Raji (cell line): ENCODE measurements around the gene DDR2.

Experiments used
- POLR2A ChIP-seq: IDR thresholded peaks from 2 replicates; pipeline ENCODE4 v1.6.1; 2011; ENCODE audit warnings: low read depth, low read length, control low read depth; ENCODE audit not compliant: insufficient read depth

The DDR2 gene

DNA sequence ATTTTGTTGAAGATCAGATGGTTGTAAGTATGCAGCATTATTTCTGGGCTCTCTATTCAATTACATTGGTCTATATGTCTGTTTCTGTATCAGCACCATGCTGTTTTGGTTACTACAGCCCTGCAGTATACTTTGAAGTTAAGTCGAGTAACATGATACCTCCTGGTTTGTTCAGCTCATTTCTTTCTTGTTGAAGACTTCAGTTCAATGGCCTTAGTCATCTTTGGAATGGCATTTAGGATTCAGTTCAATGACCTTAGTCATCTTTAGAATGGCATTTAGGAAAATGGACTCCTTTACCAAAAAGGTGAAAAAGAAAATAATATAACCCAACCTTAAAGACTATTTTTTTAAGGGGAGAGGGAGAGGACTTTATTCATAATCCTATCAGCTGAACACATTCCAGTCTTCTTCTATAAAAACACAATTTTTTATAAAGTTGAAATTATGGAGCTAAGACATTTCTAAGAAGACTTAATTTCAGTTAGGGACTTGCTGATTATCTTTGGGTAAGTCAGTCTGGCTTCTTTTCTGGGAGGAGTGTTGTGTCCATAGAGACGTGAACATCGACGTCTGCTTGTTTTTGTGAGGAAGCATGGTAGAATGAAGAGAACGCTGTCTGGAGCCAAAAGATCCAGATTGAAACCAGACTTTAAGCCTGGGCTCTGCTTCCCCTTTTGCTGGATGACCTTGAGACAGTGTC, 48.3 kb downstream of the DDR2 start:
- no peak for TF ChIP-seq POLR2A

- no peak for TF ChIP-seq POLR2A
These were observed 48.8 kb downstream of the DDR2 start for GRCh38 chr1:162681122-162681436.

DNA sequence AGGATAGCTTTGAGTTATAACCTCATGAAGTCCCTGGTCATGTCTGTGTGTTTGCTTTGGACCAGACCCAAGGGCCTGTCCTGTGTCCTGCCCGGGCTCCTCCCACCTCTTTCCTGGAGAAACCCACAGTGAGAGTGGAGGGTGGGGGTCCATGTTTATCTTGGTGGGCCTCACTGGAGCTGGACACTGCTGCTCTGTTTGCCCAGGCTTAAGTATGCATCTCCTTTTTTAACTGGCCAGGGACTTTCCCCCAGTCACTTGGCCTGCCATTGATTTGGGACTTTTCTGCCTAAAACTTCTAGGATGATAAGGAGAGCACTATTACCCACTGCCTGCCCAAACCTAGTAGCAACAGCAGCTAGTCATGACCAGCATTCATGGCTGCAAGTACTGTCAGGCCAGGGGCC, 49.8 kb downstream of the DDR2 start:
- TF ChIP-seq POLR2A = no peak

- no peak for TF ChIP-seq POLR2A
These were observed 55.6 kb downstream of the DDR2 start for GRCh38 chr1:162687870-162688269.

DNA sequence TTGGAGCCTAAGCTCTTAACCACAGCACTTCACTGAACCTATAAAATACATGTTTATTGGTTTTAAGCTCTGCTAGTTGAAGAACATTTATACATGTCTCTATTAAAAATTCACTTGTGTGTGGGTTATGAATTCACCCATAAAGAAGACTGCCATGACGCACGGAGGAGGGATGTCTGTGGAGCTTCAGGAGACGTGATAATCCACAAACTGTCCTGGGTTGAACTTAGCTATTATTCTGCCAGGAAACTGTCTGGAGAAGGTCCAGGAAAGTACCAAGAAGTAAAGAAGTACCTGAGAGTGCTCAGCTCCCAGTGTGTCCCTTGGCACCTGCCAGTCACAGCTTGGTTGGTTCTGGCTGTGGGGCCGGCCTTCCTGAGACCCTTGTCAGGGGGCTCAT, 56.3 kb downstream of the DDR2 start:
- TF ChIP-seq POLR2A = no peak

DNA sequence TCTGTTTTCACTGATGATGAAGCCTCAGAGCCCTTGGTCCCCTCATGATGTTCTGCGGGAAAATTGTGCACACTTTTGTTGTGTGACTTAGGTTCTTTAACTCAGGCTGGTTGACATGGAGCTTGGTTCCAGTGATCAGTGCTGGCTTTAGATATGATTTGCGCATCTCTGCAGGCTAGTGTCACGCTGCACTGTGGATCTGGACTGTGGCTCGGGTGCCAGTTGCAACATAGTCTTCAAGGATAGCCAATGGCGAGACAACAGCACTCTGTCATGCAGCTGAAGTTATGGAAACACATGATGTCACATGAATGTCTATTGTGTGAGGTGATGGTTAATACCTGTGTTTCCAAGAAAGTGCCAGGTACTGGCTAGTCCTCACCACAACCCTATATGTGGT, 56.7 kb downstream of the DDR2 start:
- no peak for TF ChIP-seq POLR2A

DNA sequence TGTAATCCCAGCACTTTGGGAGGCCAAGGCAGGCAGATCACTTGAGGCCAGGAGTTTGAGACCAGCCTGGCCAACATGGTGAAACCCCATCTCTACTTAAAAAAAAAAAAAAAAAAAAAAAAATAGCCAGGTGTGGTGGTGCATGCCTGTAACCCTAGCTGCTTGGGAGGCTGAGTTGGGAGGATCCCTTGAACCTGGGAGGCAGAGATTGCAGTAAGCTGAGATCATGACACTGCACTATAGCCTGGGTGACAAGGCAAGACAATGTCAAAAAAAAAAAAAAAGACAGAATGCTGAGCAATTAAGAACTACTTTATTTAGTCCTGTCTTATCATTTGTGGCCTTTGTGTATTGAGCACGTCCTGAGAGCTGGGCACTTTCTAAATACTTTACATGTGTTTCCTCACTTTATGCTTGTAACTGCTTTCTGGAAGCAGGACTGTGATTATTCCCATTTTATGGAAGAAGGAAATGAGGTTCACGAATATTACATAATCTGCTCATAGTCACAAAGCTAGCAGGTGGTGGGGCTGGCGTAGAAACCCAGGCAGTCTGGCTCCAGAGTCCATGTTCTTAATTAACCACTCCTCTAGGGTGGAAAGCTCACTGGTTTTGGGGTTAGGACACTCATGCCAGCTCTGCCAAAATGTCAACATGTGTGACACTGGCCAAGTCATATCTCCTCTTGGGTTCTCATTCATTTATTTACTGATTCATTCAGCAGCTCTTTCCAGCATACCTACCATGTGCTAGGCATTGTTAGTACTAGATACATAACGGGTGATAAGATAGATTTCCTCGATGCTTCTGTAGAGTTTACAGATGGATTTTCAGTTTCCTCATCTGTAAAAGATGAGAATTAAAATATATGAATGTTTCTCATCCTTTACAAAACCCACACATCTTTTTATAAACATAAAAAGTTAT, 57.7 kb downstream of the DDR2 start:
- TF ChIP-seq POLR2A = no peak

DNA sequence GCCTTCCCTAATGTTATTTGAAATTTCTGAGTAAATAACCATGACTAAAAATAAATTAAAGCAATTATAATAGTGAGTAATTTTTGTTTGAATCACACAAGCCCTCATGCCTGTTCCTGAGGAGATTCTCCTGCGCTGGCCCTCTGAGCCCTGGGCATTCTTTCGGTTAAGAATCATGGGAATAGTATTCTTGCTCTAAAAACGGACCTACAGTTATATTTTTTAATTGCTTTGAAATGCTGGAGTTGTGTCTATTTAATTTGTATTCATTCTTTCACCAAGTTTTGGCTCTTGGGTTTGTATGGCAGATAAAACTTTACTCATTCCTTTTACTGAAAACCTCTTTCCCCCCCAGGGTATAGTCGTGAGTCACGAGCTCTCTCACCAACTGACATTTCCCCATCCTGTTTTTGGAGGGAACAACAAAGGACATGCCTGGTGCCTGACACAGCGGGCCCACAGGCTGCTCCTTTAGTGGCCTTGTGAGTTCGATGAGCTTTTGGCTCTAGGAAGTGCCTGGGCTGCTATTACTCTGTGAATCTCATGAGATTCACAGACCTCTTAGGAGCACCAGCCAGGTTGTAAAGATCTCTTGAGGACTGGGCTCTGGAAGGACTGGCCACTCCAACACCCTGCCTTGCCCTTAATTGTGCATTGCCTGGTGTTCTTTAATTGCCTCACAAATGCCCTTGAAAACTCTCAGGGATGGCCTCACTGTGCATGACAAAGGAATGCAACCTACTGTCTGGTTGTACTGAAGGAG, 58.6 kb downstream of the DDR2 start:
- no peak for TF ChIP-seq POLR2A

GRCh38 chr1:162691999-162692575, 59.8 kb downstream of the DDR2 start:
- no peak for TF ChIP-seq POLR2A

DNA sequence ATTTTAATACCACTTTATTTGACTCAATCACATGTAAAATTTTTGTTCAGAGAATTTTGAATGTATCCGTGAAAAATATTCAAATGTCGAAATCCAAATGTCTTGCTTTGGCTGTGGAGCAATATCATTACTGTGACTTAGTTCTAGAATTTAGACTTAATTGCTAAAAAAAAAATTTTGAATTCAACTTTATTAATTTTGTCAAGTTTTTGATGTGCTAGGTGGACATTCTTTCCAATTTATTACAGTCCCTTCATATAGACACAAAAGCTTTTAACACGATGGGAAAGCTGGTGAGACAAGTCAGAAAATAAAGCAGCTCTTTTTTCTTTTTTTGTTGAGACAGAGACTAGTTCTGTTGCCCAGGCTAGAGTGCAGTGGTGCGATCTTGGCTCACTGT, 62.6 kb downstream of the DDR2 start:
- TF ChIP-seq POLR2A = no peak

DNA sequence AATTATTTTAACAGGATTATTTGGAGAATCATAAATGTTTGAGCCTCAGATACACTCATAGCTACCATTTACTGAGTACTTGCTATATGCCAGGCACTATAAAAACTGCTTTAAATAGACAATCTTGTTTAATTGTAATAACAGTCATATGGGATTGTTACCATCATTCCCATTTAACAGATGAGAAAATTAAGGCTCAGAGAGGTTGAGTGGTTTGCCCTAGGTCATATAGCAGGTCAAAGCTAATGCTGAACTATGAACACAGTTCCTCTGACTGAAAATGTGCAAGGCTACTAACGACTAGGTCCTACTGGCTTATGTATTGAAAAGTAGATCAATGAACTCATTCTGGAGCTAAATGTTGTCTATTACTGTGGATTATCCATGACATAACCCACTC, 63.4 kb downstream of the DDR2 start:
- TF ChIP-seq POLR2A = no peak

GRCh38 chr1:162696286-162696862, 64.1 kb downstream of the DDR2 start:
- TF ChIP-seq POLR2A = no peak

- no peak for TF ChIP-seq POLR2A
These were observed 65.1 kb downstream of the DDR2 start for GRCh38 chr1:162697140-162697895.

DNA sequence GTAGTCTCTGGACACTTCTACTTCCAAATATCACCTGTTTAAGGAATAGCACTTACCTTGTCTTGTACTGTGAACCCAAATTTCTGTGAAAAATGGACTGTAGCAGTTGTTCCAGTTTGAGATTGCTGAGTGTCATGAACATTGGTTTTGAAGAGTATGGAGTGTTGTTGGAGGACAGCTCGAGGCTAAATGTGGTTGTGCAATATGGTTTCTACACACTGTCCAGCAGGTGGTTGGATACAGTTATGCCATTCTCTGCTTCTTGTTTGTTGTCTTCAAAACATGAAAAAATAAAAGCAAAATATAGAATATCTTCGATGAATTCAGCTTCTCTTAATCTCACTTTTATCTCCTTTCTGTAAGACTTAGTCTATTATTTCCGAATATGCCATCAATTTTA, 67.1 kb downstream of the DDR2 start:
- TF ChIP-seq POLR2A = no peak
